A549 treated with Hydrocortisone at 1 μM for 4 hours (cell line): ENCODE measurements around the gene GGTLC1. TPM values are rescaled to one million over a fixed set of nuclear protein-coding genes. Genes with fewer than 3 reads are reported as not detected.

Experiments used
- total RNA-seq: library from RNA; stranded (reverse); fragments of 200-300 nt; extraction: Qiagen RNA extraction; gene quantifications from 5 replicates; pipeline ENCODE4 v1.2.3, GENCODE V29; 2022

The GGTLC1 gene
- total RNA-seq = not detected in 5 replicates

GRCh38 chr20:23988561-23988960 lies at the start of gene GGTLC1:
GGTLC1 (minus strand) TSS chr20:23988779; CDS start chr20:23986611, 2,168 bp downstream.

Other genes starting within 250 kb of the GGTLC1 start
- gene CST1, start 237.8 kb downstream of the GGTLC1 start, total RNA-seq = 0.67 to 1.7 TPM (median 0.98 TPM) in 5 replicates
- gene CST2, start 162.1 kb downstream of the GGTLC1 start, total RNA-seq = 0.59 to 1.2 TPM (median 0.71 TPM) in 5 replicates
- not detected in 5 replicates for gene CST5, start 109.0 kb downstream of the GGTLC1 start, total RNA-seq